Measurements from ENCODE around the gene CRYBG1.
"Not testable (repeated sequence)": the region's sequence is repeated elsewhere in the genome, so short reads cannot be mapped to it uniquely, and the experiment has no call there.

The CRYBG1 gene

DNA sequence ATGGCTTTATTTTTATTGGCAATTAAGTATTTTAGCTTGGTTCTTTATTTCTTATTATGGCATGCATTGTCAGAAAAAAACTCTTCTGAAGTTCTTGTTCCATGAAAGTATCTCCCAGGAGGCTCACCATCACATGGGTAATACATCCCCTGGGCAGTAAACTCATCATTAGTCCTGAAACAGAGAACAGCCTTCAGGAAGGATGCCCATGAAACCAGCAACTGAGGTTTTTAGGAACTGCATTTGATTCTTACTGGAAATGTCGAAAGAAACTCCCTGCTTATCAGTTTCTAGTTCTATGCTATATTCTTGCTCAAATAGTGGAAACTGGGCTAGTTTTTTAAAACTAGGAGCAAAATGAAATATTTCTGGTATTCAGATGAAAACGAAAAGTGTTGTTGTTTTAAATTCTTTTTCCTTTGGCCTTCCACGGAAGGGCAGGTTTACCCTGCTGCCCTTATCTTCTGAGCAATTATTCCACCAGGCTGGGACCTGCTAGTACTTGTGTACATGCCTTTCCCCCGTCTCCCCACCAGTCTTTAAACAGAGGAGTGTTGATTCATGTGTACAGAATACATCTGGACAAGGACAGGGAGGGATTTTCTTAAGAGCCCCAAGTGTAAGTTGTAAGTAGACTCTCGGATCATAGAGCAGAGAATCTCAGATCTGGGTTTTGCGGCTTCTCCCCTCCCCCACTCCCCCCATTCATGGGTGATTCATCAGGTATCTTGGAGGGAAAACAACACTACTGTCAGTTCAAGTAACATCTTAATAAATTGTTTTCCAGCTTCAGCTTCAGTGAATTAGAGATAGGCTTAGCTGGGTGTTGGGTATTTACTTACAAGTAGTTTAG is 187.3 kb downstream of the CRYBG1 start:
- no peak for DNase-seq (ENCODE audit: low read depth in 2 of 2, low spot score in 1 of 2)

DNA sequence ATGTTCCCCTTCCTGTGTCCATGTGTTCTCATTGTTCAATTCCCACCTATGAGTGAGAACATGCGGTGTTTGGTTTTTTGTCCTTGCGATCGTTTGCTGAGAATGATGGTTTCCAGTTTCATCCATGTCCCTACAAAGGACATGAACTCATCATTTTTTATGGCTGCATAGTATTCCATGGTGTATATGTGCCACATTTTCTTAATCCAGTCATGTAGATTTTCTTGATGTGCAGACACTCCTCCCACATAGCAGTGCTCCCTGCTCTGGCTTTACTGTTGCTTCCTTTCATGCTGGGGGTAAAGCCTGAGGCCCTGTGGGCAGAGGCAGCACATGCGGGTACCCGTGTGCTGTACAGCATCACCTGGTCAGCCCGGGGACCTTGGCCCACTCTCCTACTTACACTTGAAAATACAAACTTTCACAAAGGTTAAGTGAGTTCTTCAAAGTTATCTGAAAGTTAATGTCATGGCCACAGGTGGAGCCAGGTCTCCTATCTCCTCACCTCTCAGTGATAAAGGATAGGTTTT is 188.5 kb downstream of the CRYBG1 start:
- not testable (repeated sequence) for DNase-seq (ENCODE audit: low read depth in 2 of 2, low spot score in 1 of 2)

DNA sequence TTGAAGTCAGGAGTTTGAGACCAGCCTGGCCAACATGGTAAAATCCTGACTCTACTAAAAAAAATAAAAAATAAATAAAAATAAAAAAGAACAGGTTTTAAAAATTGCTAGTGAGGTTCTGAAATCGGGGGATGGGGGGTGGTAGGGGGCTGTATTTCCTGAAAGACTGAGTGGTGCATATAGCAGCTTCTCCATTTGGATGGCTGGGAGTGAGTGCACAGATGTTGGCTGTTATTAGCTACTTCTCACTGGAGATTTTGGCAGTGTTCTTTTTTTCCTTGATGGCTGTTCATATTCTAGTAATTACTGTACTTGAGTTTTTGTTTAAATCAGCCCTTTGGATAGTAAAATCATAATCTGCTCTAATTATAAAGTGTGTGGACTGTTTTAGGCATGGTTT is 189.0 kb downstream of the CRYBG1 start:
- no peak for DNase-seq (ENCODE audit: low read depth in 2 of 2, low spot score in 1 of 2)

DNA sequence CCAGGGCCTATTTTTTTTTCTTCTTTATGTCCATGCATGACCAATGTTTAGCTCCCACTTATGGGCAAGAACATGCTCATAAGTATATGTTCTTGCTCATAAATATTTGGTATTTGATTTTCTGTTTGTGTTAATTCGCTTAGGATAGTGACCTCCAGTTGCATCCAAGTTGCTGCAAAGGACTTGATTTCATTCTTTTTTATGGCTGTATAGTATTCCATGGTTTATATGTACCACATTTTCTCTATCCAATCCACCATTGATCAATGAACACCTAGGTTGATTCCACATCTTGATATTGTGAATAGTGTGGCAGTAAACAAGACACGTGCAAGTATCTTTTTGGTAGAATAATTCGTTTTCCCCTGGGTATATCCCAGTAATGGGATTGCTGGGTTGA is 190.6 kb downstream of the CRYBG1 start:
- DNase-seq (ENCODE audit: low read depth in 2 of 2, low spot score in 1 of 2): no peak

DNA sequence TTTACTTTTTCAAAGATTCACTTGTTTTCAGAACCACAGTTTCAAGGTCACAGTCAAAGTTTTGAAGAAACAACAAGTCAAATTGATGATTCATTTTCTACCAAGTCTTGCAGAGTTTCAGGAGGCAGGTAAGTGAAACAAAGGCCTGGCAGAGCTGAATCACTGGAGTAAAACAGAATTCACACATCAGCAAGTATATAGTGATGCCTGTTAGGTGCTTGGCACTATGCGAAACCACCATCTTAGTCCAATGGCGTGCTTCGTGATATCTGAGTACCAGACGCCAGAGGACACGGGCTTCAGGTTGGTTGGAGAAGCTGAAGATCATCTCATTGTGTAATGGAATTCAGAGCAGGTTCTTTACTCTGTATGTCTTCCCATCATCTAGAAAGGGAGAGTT is 192.9 kb downstream of the CRYBG1 start:
- no peak for DNase-seq (ENCODE audit: low read depth in 2 of 2, low spot score in 1 of 2)

DNA sequence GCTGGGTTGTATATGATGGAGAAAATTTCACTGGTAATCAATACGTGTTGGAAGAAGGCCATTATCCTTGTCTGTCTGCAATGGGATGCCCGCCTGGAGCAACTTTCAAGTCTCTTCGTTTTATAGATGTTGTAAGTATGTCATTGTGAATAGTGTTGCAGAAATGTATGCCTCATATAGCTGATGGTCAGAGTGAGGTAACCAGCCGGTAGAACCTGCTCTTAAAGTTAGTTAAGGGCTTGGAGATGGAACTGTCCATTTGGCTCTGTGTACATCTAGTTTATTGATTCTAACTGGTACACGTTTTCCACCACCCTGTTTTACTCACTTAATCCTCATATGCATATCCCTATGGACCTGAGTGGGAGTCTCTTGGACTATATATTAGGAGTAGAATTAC is 195.2 kb downstream of the CRYBG1 start:
- no peak for DNase-seq (ENCODE audit: low read depth in 2 of 2, low spot score in 1 of 2)

DNA sequence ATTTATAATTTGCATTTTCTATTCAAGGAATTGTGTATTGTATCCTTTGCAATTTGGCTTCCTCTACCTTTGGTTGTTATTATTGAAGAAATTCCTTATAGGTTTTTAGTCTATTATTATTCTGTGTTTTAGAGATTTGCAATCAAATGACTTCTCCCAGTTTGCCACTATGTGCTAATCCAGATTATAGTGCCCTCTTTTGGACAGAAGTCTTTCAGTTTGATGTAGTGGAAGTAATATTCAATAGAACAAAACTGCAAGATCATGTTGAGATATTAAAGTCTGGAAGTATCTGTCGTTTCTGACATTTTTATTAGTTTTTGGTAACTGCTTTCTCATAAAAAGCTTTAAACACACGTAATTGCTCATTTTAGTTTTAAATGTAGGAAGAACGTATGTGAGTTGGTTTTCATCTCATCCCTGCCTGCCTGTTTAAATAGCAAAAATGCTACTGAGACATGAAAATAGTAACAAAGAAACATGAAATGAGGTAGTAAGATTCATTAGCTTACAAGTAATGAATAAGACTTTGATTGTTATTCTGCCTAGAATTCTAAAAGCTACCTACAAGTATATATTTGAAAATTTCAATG is 195.9 kb downstream of the CRYBG1 start:
- DNase-seq (ENCODE audit: low read depth in 2 of 2, low spot score in 1 of 2): no peak

DNA sequence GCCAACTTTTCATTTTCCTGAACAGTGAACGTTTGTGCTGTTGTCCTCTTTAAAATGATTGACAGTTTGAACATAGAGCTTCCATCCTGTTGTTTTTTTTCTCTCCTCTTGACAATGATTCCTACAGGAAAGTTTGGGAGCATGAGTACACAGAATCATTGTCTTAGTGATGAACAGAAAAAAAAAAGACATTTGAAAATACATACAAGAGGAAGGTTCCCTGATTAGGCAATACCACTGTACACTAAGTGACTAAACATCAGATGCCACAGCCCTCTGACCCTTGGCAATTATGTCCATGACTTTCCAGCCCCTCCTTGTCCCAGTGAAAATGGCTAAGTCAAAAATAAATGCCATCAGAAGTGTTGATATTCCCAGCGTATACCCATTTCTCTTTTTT is 197.3 kb downstream of the CRYBG1 start:
- no peak for DNase-seq (ENCODE audit: low read depth in 2 of 2, low spot score in 1 of 2)

DNA sequence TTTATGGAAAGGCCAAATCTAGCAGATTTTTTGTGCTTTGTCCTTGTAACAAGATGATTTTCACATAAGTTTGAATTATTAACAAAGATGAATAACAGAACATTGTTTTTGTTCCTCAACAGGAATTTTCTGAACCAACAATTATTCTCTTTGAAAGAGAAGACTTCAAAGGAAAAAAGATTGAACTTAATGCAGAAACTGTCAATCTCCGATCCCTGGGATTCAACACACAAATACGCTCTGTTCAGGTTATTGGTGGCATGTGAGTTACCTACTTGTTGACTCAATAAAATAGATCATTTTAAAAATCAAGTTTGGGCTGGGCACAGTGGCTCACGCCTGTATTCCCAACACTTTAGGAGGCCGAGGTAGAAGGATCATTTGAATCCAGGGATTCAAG is 197.8 kb downstream of the CRYBG1 start:
- DNase-seq (ENCODE audit: low read depth in 2 of 2, low spot score in 1 of 2): no peak

DNA sequence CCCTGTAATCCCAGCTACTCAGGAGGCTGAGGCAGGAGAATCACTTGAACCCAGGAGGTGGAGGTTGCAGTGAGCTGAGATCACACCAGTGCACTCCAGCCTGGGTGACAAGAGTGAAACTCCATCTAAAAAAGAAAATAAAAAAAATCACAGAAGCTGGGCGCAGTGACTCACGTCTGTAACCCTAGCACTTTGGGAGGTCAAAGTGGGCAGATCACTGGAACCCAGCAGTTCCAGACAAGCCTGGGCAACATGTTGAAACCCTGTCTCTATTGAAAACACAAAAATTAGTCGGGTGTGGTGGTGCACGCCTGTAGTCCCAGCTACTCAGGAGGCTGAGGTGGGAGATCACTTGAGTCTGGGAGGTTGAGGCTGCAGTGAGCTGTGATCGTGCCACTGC is 199.1 kb downstream of the CRYBG1 start:
- not testable (repeated sequence) for DNase-seq (ENCODE audit: low read depth in 2 of 2, low spot score in 1 of 2)

DNA sequence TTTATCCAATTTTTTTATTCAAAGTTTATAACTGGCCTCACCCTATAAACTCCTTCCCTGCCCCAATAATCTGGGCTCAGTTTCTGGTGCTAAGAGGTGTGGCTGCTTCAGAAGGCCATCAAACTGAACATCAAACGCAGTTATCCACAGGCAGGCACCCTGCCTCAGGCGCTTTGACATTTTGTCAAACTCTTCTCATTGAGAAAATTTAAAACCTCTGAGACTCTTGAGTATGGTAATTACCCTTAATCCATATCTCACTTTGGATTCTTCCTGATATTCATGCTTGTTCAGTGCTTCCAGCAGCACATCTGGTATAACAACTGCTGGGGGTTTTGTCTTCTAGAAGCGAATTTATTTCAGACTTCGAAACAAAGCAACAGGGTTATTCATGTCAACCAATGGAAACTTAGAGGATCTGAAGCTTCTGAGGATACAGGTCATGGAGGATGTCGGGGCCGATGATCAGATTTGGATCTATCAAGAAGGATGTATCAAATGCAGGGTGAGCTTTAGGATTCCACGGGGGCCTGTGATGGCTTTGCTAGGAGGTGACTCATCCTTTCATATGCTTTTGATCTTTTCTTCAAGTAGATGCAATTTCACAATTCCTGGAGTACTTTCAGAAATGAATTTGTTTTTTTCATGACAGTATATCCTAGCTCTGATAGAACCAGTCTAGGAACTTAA is 200.6 kb downstream of the CRYBG1 start:
- no peak for DNase-seq (ENCODE audit: low read depth in 2 of 2, low spot score in 1 of 2)

DNA sequence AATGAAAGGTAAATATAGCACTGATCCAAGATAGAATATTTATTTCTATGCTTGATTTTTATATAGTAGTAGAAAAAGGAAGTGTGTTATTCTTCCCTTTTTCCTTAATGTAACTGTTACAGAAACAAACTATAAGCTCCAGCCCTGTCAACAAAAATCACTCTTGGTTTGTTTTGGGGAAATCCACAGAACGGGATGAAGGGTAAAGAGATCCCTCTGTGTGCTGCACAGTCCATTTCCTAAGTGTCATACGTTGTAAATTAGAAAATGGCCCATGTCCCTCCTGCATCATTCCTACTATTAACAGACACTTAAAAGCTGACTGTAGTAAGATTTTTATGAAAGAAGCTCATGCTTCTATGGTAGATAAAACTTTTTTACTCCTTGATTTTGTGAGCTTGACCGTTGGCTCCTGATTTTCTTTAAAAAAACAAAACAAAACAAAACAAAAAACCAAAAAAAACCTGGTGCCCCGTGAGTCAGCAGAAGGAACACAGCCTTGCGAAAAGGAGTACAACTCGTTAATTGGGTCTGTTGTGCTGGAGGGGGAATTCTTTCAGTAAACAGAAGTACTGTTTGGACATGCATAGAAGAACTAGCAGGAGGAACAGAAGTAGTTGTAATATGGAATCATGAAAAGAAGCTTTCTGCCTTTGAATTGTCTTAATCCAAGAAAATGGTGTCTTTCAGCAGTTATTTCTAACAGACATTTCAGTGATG is 201.3 kb downstream of the CRYBG1 start:
- DNase-seq (ENCODE audit: low read depth in 2 of 2, low spot score in 1 of 2): no peak

DNA sequence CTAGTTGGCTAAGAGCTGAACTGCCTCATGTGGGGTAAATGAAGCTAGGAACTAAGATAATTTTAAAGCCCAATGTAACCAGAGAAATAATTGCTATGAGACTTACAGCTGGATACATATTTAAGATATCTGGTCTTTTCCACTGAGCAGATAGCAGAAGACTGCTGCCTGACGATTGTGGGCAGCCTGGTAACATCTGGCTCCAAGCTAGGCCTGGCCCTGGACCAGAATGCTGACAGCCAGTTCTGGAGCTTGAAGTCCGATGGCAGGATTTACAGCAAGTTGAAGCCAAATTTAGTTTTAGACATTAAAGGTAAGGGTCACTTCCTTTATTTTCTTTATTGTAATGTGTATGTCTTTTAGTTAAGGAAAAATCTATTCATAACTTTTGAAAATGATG is 203.1 kb downstream of the CRYBG1 start:
- DNase-seq (ENCODE audit: low read depth in 2 of 2, low spot score in 1 of 2): no peak

DNA sequence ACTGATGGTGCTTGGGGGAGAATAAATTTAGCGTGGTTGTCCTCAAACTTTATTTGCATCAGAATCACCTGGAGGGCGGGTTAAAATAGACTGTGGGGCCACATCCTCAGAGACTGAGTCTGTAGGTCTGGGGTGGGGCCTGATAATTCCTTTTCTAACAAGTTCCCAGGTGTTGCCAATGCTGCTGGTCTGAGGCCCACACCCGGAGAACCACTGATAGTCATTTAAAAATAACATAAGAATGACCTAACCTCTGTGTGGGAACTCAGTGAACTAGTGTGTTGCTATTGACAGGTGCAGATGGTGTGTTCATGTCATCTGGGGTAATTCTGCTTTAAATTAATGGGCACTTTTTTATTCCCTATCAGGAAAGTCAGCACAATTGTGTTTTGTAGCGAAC is 204.0 kb downstream of the CRYBG1 start:
- no peak for DNase-seq (ENCODE audit: low read depth in 2 of 2, low spot score in 1 of 2)

DNA sequence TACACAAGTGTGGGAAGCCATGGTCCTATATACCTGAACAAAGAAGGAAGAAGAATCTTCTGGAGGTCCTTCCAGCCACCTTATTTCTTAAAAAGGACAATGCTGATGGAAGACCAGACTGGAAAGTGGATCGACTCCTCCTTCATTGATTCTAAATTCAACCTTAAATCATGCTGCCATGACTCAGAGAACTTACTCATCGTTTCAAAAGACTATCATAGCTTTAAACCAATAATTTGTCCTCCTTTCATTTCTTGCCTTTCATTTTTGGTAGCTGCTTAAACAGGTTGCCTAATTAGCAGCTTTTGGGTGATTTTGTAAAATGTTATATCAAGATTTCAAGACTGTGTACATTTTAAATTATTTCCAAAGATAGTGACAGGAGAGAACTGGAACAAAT is 208.0 kb downstream of the CRYBG1 start:
- no peak for DNase-seq (ENCODE audit: low read depth in 2 of 2, low spot score in 1 of 2)

DNA sequence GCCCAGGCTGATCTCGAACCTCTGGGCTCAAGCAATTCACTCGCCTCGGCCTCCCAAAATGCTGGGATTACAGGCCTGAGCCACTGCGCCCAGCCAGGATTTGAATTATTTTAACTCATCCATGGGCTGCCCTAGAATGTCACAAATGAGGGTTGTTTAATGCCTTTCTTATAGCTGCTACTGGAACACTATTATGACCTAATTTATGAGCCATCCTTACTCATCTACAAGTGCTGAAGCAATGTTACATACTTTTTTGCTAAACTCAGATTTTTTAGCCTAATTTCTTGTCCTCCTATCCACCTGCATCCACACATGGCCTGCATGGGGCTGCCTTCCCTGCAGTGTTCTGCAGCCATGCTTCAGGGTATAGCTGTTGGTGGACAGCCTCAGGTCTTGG is 208.9 kb downstream of the CRYBG1 start:
- no peak for DNase-seq (ENCODE audit: low read depth in 2 of 2, low spot score in 1 of 2)

DNA sequence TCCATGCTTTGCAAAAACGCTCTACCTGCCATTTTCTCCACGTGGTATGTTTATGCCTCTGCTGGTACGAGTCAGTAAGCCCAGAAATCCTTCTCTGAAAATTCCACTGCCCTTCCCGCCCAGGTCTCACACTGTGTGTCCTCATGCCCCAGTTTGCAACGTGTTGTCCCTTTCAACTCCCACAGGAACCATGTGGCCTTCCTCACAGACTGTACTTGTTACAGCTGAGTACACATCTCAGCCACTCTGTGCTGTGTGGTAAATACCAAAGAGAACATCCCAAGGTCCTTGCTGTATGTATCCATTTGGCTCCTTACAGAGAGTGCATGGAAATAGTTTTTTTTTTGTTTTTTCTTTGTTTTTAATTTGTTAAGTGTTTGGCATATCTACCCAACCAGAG is 211.9 kb downstream of the CRYBG1 start:
- DNase-seq (ENCODE audit: low read depth in 2 of 2, low spot score in 1 of 2): no peak

DNA sequence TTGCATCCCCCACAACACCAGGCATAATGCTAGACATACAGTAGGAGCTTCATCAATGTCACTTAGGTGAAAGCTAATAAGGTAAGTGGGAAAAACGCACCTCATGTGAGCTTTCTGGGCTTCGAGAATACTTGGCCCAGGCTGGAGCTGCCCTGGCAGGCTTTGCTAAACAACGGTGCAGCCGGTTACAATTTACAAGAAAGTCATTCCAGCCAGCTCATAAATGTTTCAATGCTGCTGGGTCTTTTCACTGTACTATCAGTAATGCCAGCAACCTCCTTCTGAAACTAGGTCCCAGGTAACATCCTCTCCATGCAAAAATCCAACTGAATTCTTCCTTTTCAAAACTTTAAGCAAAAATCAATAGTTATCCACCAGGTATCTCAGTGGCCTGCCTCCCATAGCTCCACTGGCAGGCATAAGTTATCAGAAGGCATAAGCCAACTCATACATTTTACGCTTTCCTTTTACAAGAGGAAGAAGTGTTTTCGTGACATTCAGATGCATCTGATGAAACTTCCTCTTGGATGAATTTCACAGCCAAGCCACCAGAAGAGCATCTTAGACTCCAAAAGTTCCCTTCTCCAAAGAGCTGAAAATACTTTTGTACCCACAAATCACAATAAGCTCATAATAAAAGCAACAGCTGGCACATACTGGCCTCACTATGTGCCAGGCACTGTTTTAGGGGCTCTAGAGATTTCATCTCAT is 212.5 kb downstream of the CRYBG1 start:
- DNase-seq (ENCODE audit: low read depth in 2 of 2, low spot score in 1 of 2): no peak

DNA sequence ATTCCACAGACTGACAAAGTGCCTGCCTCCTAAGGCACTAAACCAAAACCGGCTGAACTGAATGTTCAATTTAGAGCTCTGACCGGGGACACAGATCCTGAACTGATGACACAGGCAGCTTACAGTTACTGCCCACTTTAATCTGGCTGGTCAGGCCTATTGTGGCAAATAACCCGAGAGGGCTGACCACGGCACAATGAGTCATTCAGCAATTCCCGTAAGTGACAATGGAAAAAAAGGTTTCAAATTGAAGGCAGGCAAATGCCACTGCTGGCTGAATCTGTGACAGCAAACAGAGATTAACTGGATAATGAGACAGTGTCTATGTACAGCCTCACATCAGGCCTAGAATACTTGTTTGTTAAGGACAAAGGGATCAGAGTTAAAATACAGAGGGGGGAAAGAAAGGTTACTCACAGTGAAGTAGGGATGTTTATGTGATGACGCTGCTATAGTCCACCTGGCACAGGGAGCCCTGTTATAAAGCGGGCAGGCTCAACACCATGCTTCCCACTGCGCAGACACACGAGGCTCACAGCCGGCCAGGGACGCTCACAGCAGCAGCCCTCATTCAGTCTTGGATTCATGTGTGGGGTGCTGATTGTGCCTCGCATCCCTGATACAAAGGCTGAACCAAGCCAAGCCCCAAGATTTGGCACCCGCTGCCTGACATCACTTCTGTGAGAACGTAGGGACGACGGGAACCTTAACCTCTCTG is 214.4 kb downstream of the CRYBG1 start:
- DNase-seq (ENCODE audit: low read depth in 2 of 2, low spot score in 1 of 2): no peak

DNA sequence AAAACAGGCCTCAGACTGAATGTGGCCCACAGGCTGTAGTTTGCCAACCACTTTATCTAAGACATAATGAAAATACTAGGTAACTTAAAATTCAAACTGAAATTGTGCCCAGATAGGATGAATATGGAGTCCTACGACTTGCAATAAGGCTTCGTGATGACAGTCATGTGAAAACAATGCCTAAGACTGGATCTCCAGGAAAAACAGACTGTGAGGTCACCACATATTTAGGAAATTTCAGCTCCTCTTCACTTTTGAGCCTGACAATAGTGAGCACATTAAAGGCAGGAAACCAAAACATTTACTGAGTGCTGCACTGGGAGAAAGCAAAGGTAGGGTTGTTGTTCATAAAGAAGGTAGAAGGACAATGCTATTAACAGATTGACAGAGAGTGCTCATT is 218.8 kb downstream of the CRYBG1 start:
- no peak for DNase-seq (ENCODE audit: low read depth in 2 of 2, low spot score in 1 of 2)

All from stimulated activated CD8-positive, alpha-beta memory T cell treated with anti-CD3 and anti-CD28 coated beads, Interleukin-4, amount 100 ng/mL, for 1 hour (primary cell).